Muscle of leg (tissue), 11 donors: ENCODE results near the gene MPDZ. TPM values are rescaled to one million over a fixed set of nuclear protein-coding genes. Genes with fewer than 3 reads are reported as not detected.
A peak's percentile ranks its signal among the peaks of the same experiment; 100 is the strongest.

Source experiments
- DNase-seq: peaks from one replicate; pipeline ENCODE4 v3.0.0; 2013
- H3K27ac ChIP-seq: one replicate; pipeline ENCODE4 v1.5.1; 2013; ENCODE audit warnings: mild to moderate bottlenecking, low read length, control low read depth
- H3K27me3 ChIP-seq: one replicate; pipeline ENCODE4 v1.6.1; 2013; ENCODE audit warnings: low read length; ENCODE audit not compliant: control insufficient read depth, insufficient read depth
- H3K36me3 ChIP-seq: one replicate; pipeline ENCODE4 v1.6.1; 2013; ENCODE audit warnings: low read length; ENCODE audit not compliant: control insufficient read depth, insufficient read depth
- H3K4me1 ChIP-seq: one replicate; pipeline ENCODE4 v1.6.1; 2013; ENCODE audit warnings: low read length; ENCODE audit not compliant: control insufficient read depth, insufficient read depth
- H3K4me3 ChIP-seq: one replicate; pipeline ENCODE4 v1.5.1; 2013; ENCODE audit warnings: low read length, control low read depth
- H3K9me3 ChIP-seq: replicated peaks from 2 replicates; pipeline ENCODE4 v1.6.1; 2013; ENCODE audit warnings: low read depth, low read length; ENCODE audit not compliant: control insufficient read depth
- WGBS: methylation state at CpG from one replicate; pipeline ENCODE4 v1.1.5; 2013; ENCODE audit warnings: missing lambda C conversion rate; ENCODE audit not compliant: insufficient coverage; 5-methylcytosine and 5-hydroxymethylcytosine counted together
- polyA plus RNA-seq, 8 donors: library from polyadenylated mRNA; unstranded; fragments of 120-200 nt; gene quantifications; one replicate each; pipeline versions ENCODE4 v1.2.1 to v1.2.3, GENCODE V29; 2013; ENCODE audit warnings: inconsistent platforms in 1 of 8, low replicate concordance in 1 of 8; ENCODE audit not compliant: insufficient read length in 8 of 8, insufficient read depth in 1 of 8
- total RNA-seq: library from RNA; stranded (reverse); fragments of 120-200 nt; gene quantifications from one replicate; pipeline ENCODE4 v1.2.4, GENCODE V29; 2013

Gene MPDZ
- total and polyA plus RNA-seq, 9 donors, result 28.7 to 45.7 (median 36.7) TPM

DNA sequence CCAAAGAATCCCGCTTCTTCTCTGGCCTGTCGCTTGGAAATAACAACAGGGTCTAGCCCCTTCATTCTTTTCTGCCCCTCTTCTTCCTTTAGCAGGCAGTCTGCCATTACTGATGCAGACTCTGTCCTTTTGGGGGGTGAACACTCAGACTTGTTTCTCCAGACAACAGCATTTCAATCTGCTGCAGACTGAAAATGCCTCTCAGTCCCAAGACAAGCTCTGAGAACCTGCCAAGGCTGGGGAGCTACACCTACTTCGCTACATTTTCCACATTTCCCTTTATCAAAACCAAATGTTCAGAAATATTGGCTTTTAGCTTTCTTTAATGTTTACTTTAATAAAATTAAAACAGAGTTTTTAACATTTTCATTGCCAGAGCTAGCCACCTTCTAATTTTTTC lies 152.4 kb downstream of the MPDZ start:
- Histone ChIP-seq H3K4me1 (no peaks in the 10 kb centered on the region), H3K27ac (no peak overlapping the region), H3K9me3 (no peaks in the 10 kb centered on the region), H3K4me3 (no peak overlapping the region), H3K27me3 (no peaks in the 10 kb centered on the region), H3K36me3 (peaks cover 19% of the 10 kb centered on the region)
- peak; percentile 86 for DNase-seq
- 54% methylated on average over 2 of the region's 3 CpGs for WGBS

DNA sequence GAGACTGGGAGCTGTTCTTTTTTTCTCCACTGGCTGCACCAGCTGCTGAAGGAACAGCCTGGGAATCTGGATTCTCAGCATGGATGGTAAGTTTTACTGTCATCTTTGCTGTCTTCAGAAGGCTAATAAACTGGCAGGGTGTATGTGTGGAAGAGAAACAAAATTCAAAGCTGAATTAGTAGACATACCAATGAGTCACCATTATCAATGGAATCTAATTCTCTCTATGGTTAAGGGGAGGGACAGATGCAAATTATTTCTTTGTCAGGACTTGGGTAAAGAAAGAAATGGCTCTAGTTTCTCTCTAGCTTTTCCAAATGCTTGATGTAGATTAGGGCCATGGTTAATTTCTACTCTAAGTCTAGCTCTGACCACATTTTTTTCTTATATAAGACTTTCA lies 154.2 kb downstream of the MPDZ start:
- no peak for DNase-seq
- no peaks in the 10 kb centered on the region for H3K4me1 ChIP-seq
- H3K27ac ChIP-seq, result no peak overlapping the region
- H3K9me3 ChIP-seq, result no peaks in the 10 kb centered on the region
- H3K4me3 ChIP-seq, result no peak overlapping the region
- H3K36me3 ChIP-seq, result peaks cover 21% of the 10 kb centered on the region
- H3K27me3 ChIP-seq, result no peaks in the 10 kb centered on the region

DNA sequence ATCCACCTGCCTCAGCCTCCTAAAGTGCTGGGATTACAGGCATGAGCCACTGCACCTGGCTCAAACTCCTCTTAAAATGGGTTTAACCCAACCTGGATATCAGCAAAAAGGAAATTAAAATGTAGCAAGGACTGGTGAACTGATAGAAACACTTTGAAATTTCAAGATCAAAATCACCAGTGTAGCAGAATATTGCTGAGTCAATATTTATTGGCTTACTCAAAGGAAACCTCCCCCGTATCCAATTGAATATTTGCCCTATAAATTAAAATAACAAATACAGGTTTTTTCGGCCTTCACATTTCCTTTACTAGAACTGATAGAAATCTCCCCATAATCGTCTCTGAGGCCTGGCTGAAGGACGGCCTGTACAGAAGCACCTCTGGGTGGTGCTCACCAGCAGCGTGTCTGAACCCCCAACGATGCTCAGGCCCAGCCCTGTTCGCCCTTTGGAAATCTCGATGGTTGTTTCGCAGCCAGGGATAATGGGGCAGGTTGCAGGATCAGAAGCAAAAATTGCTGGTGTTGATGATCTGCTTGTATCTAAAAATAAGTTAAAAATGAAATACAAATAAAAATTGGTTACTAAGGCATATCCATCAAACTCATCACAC lies 156.6 kb downstream of the MPDZ start:
- no peaks in the 10 kb centered on the region for H3K4me1 ChIP-seq
- H3K27ac ChIP-seq, result no peak overlapping the region
- no peaks in the 10 kb centered on the region for H3K9me3 ChIP-seq
- 92% methylated on average over 4 of the region's 9 CpGs for WGBS
- H3K4me3 ChIP-seq, result no peak overlapping the region
- H3K27me3 ChIP-seq, result no peaks in the 10 kb centered on the region
- H3K36me3 ChIP-seq, result peaks cover 21% of the 10 kb centered on the region
- DNase-seq, result no peak

DNA sequence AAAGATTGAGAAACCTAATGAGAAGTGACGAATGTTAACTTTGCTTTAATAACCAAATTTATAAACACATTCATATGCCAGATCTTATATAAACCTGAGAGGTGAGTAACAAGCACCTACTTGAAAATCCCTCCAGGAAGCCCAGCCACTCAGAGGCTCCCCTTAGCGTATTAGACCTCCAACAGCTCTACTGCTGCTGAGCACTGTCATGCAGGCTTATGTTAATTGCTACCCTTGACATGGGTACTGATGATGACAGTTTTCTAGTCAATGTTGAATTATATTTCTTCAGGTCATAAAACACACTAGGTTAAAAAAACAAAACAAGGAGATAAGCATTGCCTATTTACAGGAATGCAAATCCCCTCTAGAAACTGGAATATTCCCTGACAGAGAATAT lies 161.2 kb downstream of the MPDZ start:
- Histone ChIP-seq H3K27me3 (no peaks in the 10 kb centered on the region), H3K36me3 (peaks cover 20% of the 10 kb centered on the region), H3K4me3 (no peak overlapping the region), H3K9me3 (no peaks in the 10 kb centered on the region), H3K27ac (no peak overlapping the region), H3K4me1 (no peaks in the 10 kb centered on the region)
- no peak for DNase-seq
- WGBS, result no CpG with 5 or more reads among the region's 2 CpGs

DNA sequence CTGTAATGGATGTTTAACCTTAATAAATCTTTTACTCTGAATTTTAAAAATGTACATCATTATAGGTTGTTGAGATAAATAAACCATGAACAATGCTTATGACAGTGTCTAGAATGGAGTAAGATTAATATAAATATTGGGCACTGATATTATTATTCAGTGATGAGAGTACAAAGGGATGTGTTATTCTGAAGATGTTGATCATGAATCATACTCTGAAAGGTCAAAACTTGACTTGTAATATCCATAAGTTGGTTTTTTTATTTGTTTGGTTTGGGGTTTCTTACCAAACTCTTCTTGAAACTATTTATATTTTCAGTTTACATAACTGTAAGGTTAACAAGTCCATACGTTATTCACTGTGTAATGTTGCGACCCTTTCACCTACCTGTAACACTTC lies 163.2 kb downstream of the MPDZ start:
- Histone ChIP-seq H3K27ac (no peak overlapping the region), H3K27me3 (no peaks in the 10 kb centered on the region), H3K9me3 (no peaks in the 10 kb centered on the region), H3K4me1 (no peaks in the 10 kb centered on the region), H3K36me3 (peaks cover 10% of the 10 kb centered on the region), H3K4me3 (no peak overlapping the region)
- no peak for DNase-seq
- no CpG with 5 or more reads among the region's 2 CpGs for WGBS

DNA sequence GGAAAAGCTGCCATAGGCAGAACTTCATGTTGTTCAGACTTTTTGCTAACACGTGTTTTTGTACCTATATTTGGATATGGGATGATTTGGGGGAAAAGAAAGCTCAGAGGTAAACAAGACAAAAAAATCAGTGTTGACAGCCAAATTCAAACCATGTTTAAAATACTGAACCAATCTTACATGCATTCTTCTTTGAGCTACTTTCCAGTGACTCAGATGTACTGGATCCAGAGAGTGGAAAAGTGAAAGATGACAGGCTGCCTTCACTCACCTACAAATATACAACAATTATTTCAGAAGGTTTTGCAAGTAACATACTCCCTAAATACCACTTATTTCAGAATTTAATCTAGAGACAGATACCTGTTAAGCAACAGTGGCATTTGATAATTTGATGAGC lies 165.7 kb downstream of the MPDZ start:
- H3K4me1 ChIP-seq, result no peaks in the 10 kb centered on the region
- H3K27ac ChIP-seq, result no peak overlapping the region
- no CpG with 5 or more reads among the region's 1 CpG for WGBS
- H3K4me3 ChIP-seq, result no peak overlapping the region
- H3K27me3 ChIP-seq, result no peaks in the 10 kb centered on the region
- H3K9me3 ChIP-seq, result no peaks in the 10 kb centered on the region
- H3K36me3 ChIP-seq, result peaks cover 19% of the 10 kb centered on the region
- DNase-seq, result no peak

DNA sequence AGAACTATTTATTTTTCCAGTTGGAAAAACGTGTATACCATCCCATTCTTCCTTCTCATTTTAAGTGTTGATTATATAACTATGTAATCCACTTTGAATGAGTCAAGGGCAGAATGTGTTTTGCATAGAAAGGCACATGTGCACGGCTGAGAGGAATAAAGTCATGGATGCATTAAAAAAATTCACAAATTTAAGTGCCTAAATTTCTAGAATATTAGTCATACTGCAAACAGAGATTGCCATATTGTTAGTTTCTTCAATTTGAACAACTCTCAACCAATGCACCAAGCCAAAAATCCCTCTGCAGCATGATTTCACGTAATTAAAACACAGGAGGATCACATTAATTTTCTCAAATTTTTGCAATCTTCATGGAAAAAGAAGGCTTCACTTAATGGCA lies 166.3 kb downstream of the MPDZ start:
- no peak overlapping the region for H3K4me3 ChIP-seq
- H3K4me1 ChIP-seq, result no peaks in the 10 kb centered on the region
- H3K36me3 ChIP-seq, result peaks cover 19% of the 10 kb centered on the region
- H3K27me3 ChIP-seq, result no peaks in the 10 kb centered on the region
- no CpG with 5 or more reads among the region's 3 CpGs for WGBS
- no peak overlapping the region for H3K27ac ChIP-seq
- no peak for DNase-seq
- no peaks in the 10 kb centered on the region for H3K9me3 ChIP-seq

DNA sequence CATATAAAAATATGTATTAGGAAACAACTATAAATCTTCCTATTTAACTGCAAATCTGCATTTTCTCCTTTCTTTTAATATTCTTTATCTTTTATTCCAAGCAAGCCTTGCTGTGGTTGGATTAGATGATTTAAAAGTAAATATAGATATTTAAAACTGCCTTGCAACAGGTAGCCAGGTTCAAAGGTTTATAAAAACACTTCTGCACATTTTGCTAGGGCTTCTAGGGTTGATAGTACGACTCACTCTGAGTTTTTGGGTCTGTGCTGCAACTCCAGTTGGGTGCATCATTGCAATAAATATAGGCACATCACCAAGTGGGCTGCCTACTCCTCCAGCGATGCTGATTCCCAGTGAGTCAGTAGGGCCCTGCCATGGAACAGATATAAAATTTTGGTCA lies 167.7 kb downstream of the MPDZ start:
- Histone ChIP-seq H3K9me3 (no peaks in the 10 kb centered on the region), H3K27me3 (no peaks in the 10 kb centered on the region), H3K27ac (no peak overlapping the region), H3K36me3 (peaks cover 25% of the 10 kb centered on the region), H3K4me1 (no peaks in the 10 kb centered on the region), H3K4me3 (no peak overlapping the region)
- DNase-seq, result no peak
- WGBS, result 67% methylated on average over 1 of the region's 2 CpGs

DNA sequence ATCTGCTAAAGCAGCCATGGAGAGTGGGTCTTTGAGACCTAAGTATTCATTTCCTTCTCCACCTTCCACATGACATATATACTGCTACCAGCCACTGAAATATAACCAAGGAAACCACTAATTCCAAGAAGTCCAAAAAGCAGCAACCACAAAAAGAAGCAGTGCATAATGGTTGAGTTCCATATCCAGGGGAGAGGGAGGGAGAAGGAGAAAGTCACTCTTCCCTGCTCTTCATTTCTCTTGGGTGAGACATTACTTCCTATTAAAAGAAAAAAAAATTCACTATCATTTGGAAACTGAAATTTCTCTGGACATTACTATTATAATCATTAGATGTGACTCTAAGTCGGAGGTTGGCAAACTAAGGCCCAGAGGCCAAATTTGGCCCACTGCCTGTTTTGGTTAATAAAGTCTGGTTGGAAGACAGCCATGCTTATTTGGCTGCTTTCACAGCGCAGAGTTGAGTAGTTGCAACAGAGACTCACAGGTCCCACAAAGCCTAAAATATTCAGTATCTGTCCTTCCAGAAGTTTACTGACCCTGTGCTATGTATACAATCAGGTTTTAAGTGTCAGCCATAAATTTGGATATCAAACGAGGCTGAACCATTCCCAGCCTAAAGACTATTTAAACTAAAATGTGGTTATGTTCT lies 168.6 kb downstream of the MPDZ start:
- Histone ChIP-seq H3K27ac (no peak overlapping the region), H3K9me3 (no peaks in the 10 kb centered on the region), H3K4me3 (no peak overlapping the region), H3K4me1 (no peaks in the 10 kb centered on the region), H3K36me3 (peaks cover 27% of the 10 kb centered on the region), H3K27me3 (no peaks in the 10 kb centered on the region)
- peak; percentile 51 for DNase-seq
- WGBS, result no CpG with 5 or more reads among the region's 3 CpGs

DNA sequence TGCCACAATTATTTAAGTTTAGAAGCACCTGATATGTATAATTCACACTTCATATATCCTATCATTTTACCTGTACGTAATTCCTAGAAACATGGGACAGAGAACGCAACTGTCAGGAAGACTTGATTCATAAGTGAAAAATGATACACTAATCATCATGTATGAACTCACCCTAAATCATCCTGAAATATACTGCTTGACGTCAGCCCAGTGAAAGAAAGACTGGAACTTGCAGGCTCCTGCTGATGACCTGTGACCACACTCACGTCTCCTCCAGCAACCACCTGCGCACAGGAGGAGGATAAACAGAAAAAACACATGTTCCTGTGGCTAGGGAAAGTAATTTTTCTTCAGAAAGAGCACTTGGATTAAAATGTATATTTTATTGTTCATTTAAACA lies 169.7 kb downstream of the MPDZ start:
- DNase-seq, result no peak
- WGBS, result no CpG with 5 or more reads among the region's 5 CpGs
- Histone ChIP-seq H3K4me3 (no peak overlapping the region), H3K9me3 (no peaks in the 10 kb centered on the region), H3K27ac (no peak overlapping the region), H3K27me3 (no peaks in the 10 kb centered on the region), H3K36me3 (peaks cover 25% of the 10 kb centered on the region), H3K4me1 (no peaks in the 10 kb centered on the region)

DNA sequence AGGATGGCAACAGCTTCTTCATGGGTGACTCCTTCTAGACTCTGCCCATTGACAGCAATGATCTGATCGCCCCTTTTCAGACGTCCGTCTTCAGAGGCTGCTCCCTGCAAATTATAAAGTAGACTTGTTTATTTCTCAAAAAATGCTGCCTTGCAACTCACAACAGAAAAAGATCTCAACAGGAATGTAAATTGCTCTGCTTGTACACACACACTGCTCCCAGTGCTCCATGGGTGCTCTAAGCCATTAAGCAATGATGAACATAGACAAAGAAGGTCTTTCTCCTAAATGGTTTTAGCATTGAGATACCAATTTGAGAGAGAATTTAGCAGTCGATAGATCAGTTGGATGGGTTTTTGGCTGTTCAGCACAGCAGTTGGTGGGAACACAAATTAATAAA lies 172.5 kb downstream of the MPDZ start:
- H3K36me3 ChIP-seq, result peaks cover 26% of the 10 kb centered on the region
- no peaks in the 10 kb centered on the region for H3K9me3 ChIP-seq
- no peak overlapping the region for H3K4me3 ChIP-seq
- no peak for DNase-seq
- no peaks in the 10 kb centered on the region for H3K27me3 ChIP-seq
- H3K27ac ChIP-seq, result no peak overlapping the region
- WGBS, result 93% methylated on average over 3 of the region's 4 CpGs
- H3K4me1 ChIP-seq, result no peaks in the 10 kb centered on the region
